ENCODE results near the gene TAC4.

TAC4 gene

DNA sequence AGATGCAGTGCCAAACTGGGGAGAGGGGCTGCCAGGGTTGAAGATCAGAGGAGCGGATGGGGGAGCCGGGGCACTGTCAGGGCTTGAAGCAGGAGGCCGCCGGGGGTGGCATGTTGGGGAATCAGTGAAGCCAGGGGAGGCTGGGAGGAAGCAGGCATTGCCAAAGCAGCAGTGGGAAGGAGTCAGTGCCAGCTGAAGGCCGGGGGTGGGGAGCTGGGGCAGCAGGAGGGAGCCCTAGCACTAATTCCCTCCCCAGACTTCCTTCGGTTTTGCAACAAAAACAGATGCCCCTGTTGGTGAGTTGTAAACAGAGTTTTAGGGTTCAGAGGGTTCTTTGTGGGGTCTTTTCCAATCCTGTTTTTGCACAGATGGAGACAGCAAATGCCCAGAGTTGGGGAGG lies 10.9 kb upstream of the TAC4 start:
- ChIA-PET CTCF (no interaction called here), POLR2A (no interaction called here)
- no peak for DNase-seq (ENCODE audit: extremely low spot score)
- no peak for TF ChIP-seq BHLHE40 (IDR thresholded peaks at IDR 0.05; ENCODE audit: borderline replicate concordance)
- TF ChIP-seq FOXM1 (IDR thresholded peaks at IDR 0.05; ENCODE audit: borderline replicate concordance), result no peak

DNA sequence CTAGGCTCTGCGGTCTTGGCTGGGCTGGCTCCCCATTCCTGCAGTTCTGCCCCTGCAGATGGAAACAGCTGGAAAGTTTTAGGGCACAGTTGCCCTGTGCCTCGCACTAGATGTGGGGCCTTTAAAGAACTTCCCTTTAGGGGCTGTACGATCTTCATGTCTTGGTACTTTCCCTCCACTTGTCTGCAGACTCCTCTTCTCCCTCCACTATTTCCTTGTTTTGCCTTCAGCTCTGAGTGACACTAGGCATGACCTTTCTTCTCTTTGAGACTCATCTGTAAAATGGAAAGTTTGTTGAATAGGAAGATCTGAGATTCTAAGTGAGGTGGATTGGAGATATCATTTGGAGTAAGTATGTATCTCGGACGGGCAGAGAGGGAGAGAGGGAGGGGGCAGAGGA lies 6.3 kb upstream of the TAC4 start:
- TF ChIP-seq BHLHE40 (IDR thresholded peaks at IDR 0.05; ENCODE audit: borderline replicate concordance) (no peak), ZNF384 (IDR thresholded peaks at IDR 0.05) (no peak), HDGF (IDR thresholded peaks at IDR 0.05; ENCODE audit: borderline replicate concordance) (no peak), LEF1 (IDR thresholded peaks at IDR 0.05; ENCODE audit: borderline replicate concordance) (no peak), FOXA1 (IDR thresholded peaks at IDR 0.05) (no peak), NFRKB (IDR thresholded peaks at IDR 0.05) (no peak), TARDBP (IDR thresholded peaks at IDR 0.05) (no peak), ELF4 (IDR thresholded peaks at IDR 0.05) (no peak), SUZ12 (IDR thresholded peaks at IDR 0.05) (no peak), L3MBTL2 (conservative IDR thresholded peaks at IDR 0.05) (no peak), ARNT (IDR thresholded peaks at IDR 0.05) (no peak), FOXK2 (IDR thresholded peaks at IDR 0.05) (no peak), CTBP1 (IDR thresholded peaks at IDR 0.05; ENCODE audit: borderline replicate concordance) (no peak), FOXM1 (IDR thresholded peaks at IDR 0.05; ENCODE audit: borderline replicate concordance) (no peak), SP1 (IDR thresholded peaks at IDR 0.05) (no peak)
- TF ChIP-seq, protein P1, sequence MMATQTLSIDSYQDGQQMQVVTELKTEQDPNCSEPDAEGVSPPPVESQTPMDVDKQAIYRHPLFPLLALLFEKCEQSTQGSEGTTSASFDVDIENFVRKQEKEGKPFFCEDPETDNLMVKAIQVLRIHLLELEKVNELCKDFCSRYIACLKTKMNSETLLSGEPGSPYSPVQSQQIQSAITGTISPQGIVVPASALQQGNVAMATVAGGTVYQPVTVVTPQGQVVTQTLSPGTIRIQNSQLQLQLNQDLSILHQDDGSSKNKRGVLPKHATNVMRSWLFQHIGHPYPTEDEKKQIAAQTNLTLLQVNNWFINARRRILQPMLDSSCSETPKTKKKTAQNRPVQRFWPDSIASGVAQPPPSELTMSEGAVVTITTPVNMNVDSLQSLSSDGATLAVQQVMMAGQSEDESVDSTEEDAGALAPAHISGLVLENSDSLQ (IDR thresholded peaks at IDR 0.05), result no peak
- ChIA-PET CTCF (interaction anchor here (1.7 kb wide), 1 partner anchor 142 kb away, joined by 5 read pairs; no protein-coding TSS in a partner anchor), POLR2A (no interaction called here)
- no peak for DNase-seq (ENCODE audit: extremely low spot score)

DNA sequence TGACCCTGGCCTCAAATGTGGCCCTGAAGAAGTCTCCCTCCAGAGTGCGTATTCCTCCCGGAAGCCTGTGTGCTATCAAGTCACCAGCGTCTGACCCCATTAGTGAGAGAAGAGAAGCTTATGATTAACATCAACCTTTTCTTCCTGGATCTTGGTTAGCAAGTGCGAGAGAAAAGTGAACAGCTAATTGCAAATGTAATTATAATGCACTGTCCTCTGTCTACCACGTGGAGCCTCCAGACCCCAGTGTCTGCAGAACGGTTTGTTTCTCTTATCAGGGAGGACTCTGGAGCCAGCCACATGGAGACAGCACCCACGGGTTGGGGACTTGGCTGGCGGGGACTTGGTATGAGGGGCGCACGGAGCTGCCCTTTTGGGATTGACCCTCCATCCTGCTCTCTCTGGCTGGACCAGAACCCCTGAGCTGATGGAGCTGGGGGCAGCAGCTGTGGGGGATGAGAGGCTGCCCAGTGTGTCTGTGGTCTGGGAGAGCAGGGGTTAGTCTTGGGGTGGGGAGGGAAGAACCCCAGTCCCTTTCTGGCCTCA lies 5.7 kb upstream of the TAC4 start:
- no peak for TF ChIP-seq LEF1 (IDR thresholded peaks at IDR 0.05; ENCODE audit: borderline replicate concordance)
- no peak for TF ChIP-seq HDGF (IDR thresholded peaks at IDR 0.05; ENCODE audit: borderline replicate concordance)
- no peak for TF ChIP-seq ARNT (IDR thresholded peaks at IDR 0.05)
- TF ChIP-seq SUZ12 (IDR thresholded peaks at IDR 0.05), result no peak
- no peak for TF ChIP-seq NFRKB (IDR thresholded peaks at IDR 0.05)
- TF ChIP-seq, protein P1 (IDR thresholded peaks at IDR 0.05), result no peak
- no peak for TF ChIP-seq L3MBTL2 (conservative IDR thresholded peaks at IDR 0.05)
- TF ChIP-seq TARDBP (IDR thresholded peaks at IDR 0.05), result no peak
- no peak for TF ChIP-seq FOXM1 (IDR thresholded peaks at IDR 0.05; ENCODE audit: borderline replicate concordance)
- TF ChIP-seq BHLHE40 (IDR thresholded peaks at IDR 0.05; ENCODE audit: borderline replicate concordance), result no peak
- no peak for TF ChIP-seq CTBP1 (IDR thresholded peaks at IDR 0.05; ENCODE audit: borderline replicate concordance)
- TF ChIP-seq FOXA1 (IDR thresholded peaks at IDR 0.05), result no peak
- DNase-seq (ENCODE audit: extremely low spot score), result no peak
- POLR2A ChIA-PET, result no interaction called here
- CTCF ChIA-PET, result interaction anchor here (1.7 kb wide), 1 partner anchor 143 kb away, joined by 5 read pairs; no protein-coding TSS in a partner anchor

DNA sequence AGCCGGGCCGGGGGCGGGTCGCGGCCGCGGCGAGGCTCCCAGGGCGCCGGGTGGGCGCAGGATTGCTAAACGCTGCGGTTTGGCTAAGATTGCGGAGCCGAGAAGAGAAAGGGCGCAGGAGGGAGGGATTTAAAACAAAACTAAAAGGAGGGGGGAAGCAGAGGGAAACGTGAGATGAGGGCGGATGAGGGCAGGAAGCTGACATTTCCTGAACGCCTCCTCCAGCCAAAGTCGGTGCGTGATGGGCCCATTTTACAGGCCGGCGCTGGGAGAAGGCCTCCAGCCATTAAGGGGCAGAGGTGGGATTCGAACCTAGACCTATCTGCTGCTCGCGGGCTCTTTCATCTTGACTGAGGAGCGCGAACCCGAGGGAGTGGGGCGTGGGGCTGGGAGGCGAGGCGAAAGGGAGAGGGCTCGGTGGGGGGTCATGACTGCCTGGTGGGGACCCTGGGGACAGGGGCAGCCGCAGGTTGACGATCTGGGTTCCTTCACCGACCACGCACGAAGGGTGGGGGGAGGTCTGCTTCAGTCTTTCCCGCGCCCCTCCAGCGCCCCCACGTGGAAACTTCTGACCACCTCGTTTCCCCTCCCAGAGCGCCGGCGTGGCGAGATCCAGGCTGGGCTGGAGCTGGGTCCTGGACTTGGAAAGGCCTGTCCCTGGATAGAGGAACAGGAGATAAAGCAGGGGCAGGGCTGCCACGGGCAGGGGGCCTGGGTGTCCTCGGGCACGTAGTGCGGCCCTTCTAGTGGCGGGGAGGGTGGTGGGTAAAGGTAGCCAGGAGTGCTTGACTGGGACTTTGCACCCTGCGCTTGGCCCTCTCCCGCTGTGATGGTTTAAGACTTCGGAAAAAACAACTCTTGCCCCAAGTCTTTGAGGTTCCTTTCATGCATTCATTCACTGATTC lies 3.8 kb upstream of the TAC4 start:
- ChIA-PET CTCF (no interaction called here), POLR2A (no interaction called here)
- peak; percentile 86 for DNase-seq (ENCODE audit: extremely low spot score)
- no peak for TF ChIP-seq HDGF (IDR thresholded peaks at IDR 0.05; ENCODE audit: borderline replicate concordance)
- TF ChIP-seq ZNF384 (IDR thresholded peaks at IDR 0.05), result no peak
- TF ChIP-seq L3MBTL2 (conservative IDR thresholded peaks at IDR 0.05), result peak; percentile 63
- TF ChIP-seq FOXA1 (IDR thresholded peaks at IDR 0.05), result no peak
- TF ChIP-seq BHLHE40 (IDR thresholded peaks at IDR 0.05; ENCODE audit: borderline replicate concordance), result no peak

DNA sequence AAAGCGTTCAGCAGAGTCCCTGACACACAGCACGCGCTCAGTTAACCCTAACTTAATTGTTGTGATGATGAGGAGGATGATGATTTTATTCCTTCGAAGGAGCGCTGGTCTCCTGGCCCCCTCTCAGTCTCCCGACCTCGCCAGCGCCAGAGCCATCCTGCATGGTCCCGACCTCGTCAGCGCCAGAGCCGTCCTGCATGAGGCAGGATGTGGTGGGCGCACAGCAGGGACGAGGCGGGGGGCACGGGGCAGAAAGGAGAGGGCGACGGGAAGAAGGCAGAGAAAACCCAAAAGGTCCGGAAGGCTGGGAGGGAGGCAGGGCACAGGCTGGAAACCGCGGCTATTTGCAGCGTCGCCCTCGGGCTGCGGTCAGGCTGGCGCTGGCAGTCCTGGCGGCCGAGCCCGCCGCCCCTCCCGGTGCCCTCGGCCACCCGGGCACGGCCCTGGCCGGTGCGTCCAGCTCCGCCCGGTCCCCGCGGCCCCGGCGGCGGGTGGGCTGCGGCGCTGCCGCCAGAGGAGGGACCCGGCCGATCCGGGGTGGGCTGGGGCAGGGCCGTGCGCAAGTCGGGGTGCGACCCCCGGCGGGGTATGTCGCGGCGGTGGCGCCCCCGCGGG lies 3.0 kb upstream of the TAC4 start:
- ChIA-PET POLR2A (no interaction called here), CTCF (no interaction called here)
- TF ChIP-seq FOXM1 (IDR thresholded peaks at IDR 0.05; ENCODE audit: borderline replicate concordance) (no peak), ZNF384 (IDR thresholded peaks at IDR 0.05) (no peak), L3MBTL2 (conservative IDR thresholded peaks at IDR 0.05) (no peak), NFRKB (IDR thresholded peaks at IDR 0.05) (no peak), BHLHE40 (IDR thresholded peaks at IDR 0.05; ENCODE audit: borderline replicate concordance) (no peak), SP1 (IDR thresholded peaks at IDR 0.05) (no peak)
- TF ChIP-seq, protein P1 (IDR thresholded peaks at IDR 0.05), result no peak
- no peak for DNase-seq (ENCODE audit: extremely low spot score)

DNA sequence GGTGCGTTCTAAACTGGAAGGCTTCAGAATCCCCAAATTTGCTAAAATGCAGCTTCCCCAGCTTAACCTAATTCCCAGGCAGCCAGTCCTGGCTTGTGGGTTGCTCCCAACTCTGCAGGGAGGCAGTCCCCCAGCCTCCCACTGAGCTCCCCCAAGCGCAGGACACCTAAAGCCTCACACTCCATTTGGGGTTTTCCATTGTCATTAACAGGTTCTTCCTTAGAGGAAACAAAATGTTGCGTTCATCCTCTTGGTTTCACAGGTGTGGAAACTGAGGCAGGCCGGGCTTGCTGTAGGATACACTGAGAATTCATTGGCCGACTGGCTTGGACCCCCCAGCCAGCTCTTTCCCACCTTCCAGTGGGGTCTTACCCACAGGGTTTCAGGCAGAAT lies 2.3 kb upstream of the TAC4 start:
- ChIA-PET CTCF (interaction anchor here (1.0 to 1.2 kb wide), 2 partner anchors 280 to 293 kb away, joined by 3 to 4 read pairs; no protein-coding TSS in a partner anchor), POLR2A (interaction anchor here (0.6 kb wide), 1 partner anchor 508 kb away, joined by 3 read pairs; no protein-coding TSS in a partner anchor)
- DNase-seq (ENCODE audit: extremely low spot score), result no peak
- TF ChIP-seq L3MBTL2 (conservative IDR thresholded peaks at IDR 0.05) (no peak), HDGF (IDR thresholded peaks at IDR 0.05; ENCODE audit: borderline replicate concordance) (no peak), LEF1 (IDR thresholded peaks at IDR 0.05; ENCODE audit: borderline replicate concordance) (no peak), FOXM1 (IDR thresholded peaks at IDR 0.05; ENCODE audit: borderline replicate concordance) (no peak), TARDBP (IDR thresholded peaks at IDR 0.05) (no peak)

Data from HEK293T (cell line).